ENCODE results near the gene SLC4A1AP.
A peak's percentile ranks its signal among the peaks of the same experiment; 100 is the strongest.

SLC4A1AP gene

GRCh38 chr2:27721884-27722485 is 58.3 kb downstream of the SLC4A1AP start:
- no peak for DNase-seq

- DNase-seq: peak; percentile 60
Observed at GRCh38 chr2:27723372-27724144, 59.9 kb downstream of the SLC4A1AP start.

- DNase-seq: no peak
Observed at GRCh38 chr2:27724191-27724590, 60.5 kb downstream of the SLC4A1AP start.

GRCh38 chr2:27724905-27725701 is 61.4 kb downstream of the SLC4A1AP start:
- DNase-seq: no peak

GRCh38 chr2:27727257-27727656 is 63.6 kb downstream of the SLC4A1AP start:
- DNase-seq: no peak

- no peak for DNase-seq
Observed at GRCh38 chr2:27728081-27728858, 64.6 kb downstream of the SLC4A1AP start.

GRCh38 chr2:27729198-27729597 is 65.5 kb downstream of the SLC4A1AP start:
- DNase-seq: no peak

GRCh38 chr2:27729614-27730013 is 65.9 kb downstream of the SLC4A1AP start:
- DNase-seq: no peak

GRCh38 chr2:27730261-27730662 is 66.6 kb downstream of the SLC4A1AP start:
- DNase-seq: no peak

- DNase-seq: no peak
Observed at GRCh38 chr2:27730980-27731691, 67.4 kb downstream of the SLC4A1AP start.

- DNase-seq: no peak
Observed at GRCh38 chr2:27734305-27734704, 70.6 kb downstream of the SLC4A1AP start.

- DNase-seq: no peak
Observed at GRCh38 chr2:27735263-27735904, 71.7 kb downstream of the SLC4A1AP start.

GRCh38 chr2:27736031-27736889 is 72.6 kb downstream of the SLC4A1AP start:
- no peak for DNase-seq

- no peak for DNase-seq
Observed at GRCh38 chr2:27736890-27737204, 73.2 kb downstream of the SLC4A1AP start.

- no peak for DNase-seq
Observed at GRCh38 chr2:27737676-27738348, 74.1 kb downstream of the SLC4A1AP start.

- DNase-seq: no peak
Observed at GRCh38 chr2:27738349-27739057, 74.8 kb downstream of the SLC4A1AP start.

- no peak for DNase-seq
Observed at GRCh38 chr2:27739058-27739373, 75.3 kb downstream of the SLC4A1AP start.

GRCh38 chr2:27741673-27742072 is 78.0 kb downstream of the SLC4A1AP start:
- DNase-seq: no peak

GRCh38 chr2:27742571-27742970 is 78.9 kb downstream of the SLC4A1AP start:
- DNase-seq: no peak
